WTC11 (cell line): Measurements from ENCODE around the gene GALNTL6. TPM values are rescaled to one million over a fixed set of nuclear protein-coding genes. Genes with fewer than 3 reads are reported as not detected.

Experiments
- ATAC-seq: fragments of 200-7000 bp; cut with Tn5 transposase; 2 replicates; pipeline ENCODE4 v1.10.0; 2021; ENCODE audit warnings: mild to moderate bottlenecking, moderate library complexity
- CTCF ChIA-PET: fragments of 300-600 bp; sonication (Branson Sonifier 250); formaldehyde crosslinking; loops from one replicate; lab custom pipeline; 2021; ENCODE audit warnings: antibody characterized with exemption; lab: Charles Lee
- POLR2A ChIA-PET: fragments of 350-600 bp; sonication (Branson Sonifier 250); formaldehyde crosslinking; loops from one replicate; lab custom pipeline; 2021; ENCODE audit warnings: antibody characterized with exemption; lab: Charles Lee
- DNase-seq: peaks from one replicate; pipeline ENCODE4 v3.0.0; 2021; ENCODE audit warnings: low spot score
- H3K27ac Mint-ChIP-seq: 2 replicates; pipeline ENCODE4 v1.8.0; 2021; ENCODE audit warnings: mixed read lengths
- H3K27me3 Mint-ChIP-seq: 2 replicates; pipeline ENCODE4 v1.8.0; 2021; ENCODE audit warnings: low read depth, mild to moderate bottlenecking, moderate library complexity, mixed read lengths
- H3K36me3 Mint-ChIP-seq: 2 replicates; pipeline ENCODE4 v1.8.0; 2021; ENCODE audit warnings: mixed read lengths
- H3K4me1 Mint-ChIP-seq: 2 replicates; pipeline ENCODE4 v1.8.0; 2022; ENCODE audit warnings: mixed read lengths
- H3K4me3 Mint-ChIP-seq: 2 replicates; pipeline ENCODE4 v1.8.0; 2021; ENCODE audit warnings: mild to moderate bottlenecking, moderate library complexity, mixed read lengths
- H3K9me3 Mint-ChIP-seq: 2 replicates; pipeline ENCODE4 v1.8.0; 2021; ENCODE audit warnings: mixed read lengths
- FOXJ3 ChIP-seq: sonication (generic); formaldehyde crosslinking; IDR thresholded peaks from 2 replicates; pipeline ENCODE4 v1.9.0; 2021; ENCODE audit warnings: missing genetic modification reagents, mild to moderate bottlenecking, borderline replicate concordance
- HMGA2 ChIP-seq: fragments of 250-450 bp; sonication (Bioruptor Pico); IDR thresholded peaks from 2 replicates; pipeline ENCODE4 v1.4.0; 2021; ENCODE audit warnings: mild to moderate bottlenecking, moderate library complexity
- MXD4 ChIP-seq: fragments of 250-450 bp; sonication (Bioruptor Pico); IDR thresholded peaks from 2 replicates; pipeline ENCODE4 v1.8.0; 2021; ENCODE audit warnings: mild to moderate bottlenecking, moderate library complexity, borderline replicate concordance
- NFATC4 ChIP-seq: fragments of 250-450 bp; sonication (Bioruptor Pico); IDR thresholded peaks from 2 replicates; pipeline ENCODE4 v1.9.0; 2021; ENCODE audit warnings: mild to moderate bottlenecking
- NFE2L1 ChIP-seq: sonication (generic); formaldehyde crosslinking; IDR thresholded peaks from 2 replicates; pipeline ENCODE4 v1.8.1; 2023; ENCODE audit warnings: missing genetic modification reagents
- TEAD1 ChIP-seq: sonication (generic); formaldehyde crosslinking; IDR thresholded peaks from 2 replicates; pipeline ENCODE4 v1.8.0; 2022; ENCODE audit warnings: mild to moderate bottlenecking, missing genetic modification reagents
- TP53 ChIP-seq: sonication (generic); formaldehyde crosslinking; IDR thresholded peaks from 2 replicates; pipeline ENCODE4 v1.8.1; 2023; ENCODE audit warnings: mild to moderate bottlenecking, missing genetic modification reagents
- ZNF121 ChIP-seq: sonication (generic); formaldehyde crosslinking; IDR thresholded peaks from 2 replicates; pipeline ENCODE4 v1.8.0; 2023; ENCODE audit warnings: missing genetic modification reagents
- ZNF219 ChIP-seq: sonication (generic); formaldehyde crosslinking; IDR thresholded peaks from 2 replicates; pipeline ENCODE4 v1.8.0; 2023; ENCODE audit warnings: missing genetic modification reagents, mild to moderate bottlenecking, borderline replicate concordance
- ZNF396 ChIP-seq: fragments of 250-450 bp; sonication (Bioruptor Pico); IDR thresholded peaks from 2 replicates; pipeline ENCODE4 v1.8.0; 2021; ENCODE audit warnings: mild to moderate bottlenecking, moderate library complexity, borderline replicate concordance
- ZNF416 ChIP-seq: fragments of 250-450 bp; sonication (Bioruptor Pico); IDR thresholded peaks from 2 replicates; pipeline ENCODE4 v1.9.0; 2021; ENCODE audit warnings: mild to moderate bottlenecking, inconsistent platforms
- total RNA-seq: library from RNA; stranded (reverse); gene quantifications from 3 replicates; pipeline ENCODE4 v1.2.3, GENCODE V29; 2021
- TF ChIP-seq, protein P1 (sequence below): sonication (generic); formaldehyde crosslinking; IDR thresholded peaks from 2 replicates; pipeline ENCODE4 v1.8.1; 2022; ENCODE audit warnings: missing genetic modification reagents, borderline replicate concordance
- TF ChIP-seq, protein P2 (sequence below): sonication (generic); formaldehyde crosslinking; IDR thresholded peaks from 2 replicates; pipeline ENCODE4 v1.8.1; 2023; ENCODE audit warnings: mild to moderate bottlenecking, missing genetic modification reagents
- TF ChIP-seq, protein P3 (sequence below): fragments of 250-450 bp; sonication (Bioruptor Pico); IDR thresholded peaks from 2 replicates; pipeline ENCODE4 v1.8.0; 2021; ENCODE audit warnings: mild to moderate bottlenecking
- TF ChIP-seq, protein P4 (sequence below): sonication (generic); formaldehyde crosslinking; IDR thresholded peaks from 2 replicates; pipeline ENCODE4 v1.8.0; 2022; ENCODE audit warnings: mild to moderate bottlenecking, missing genetic modification reagents
- TF ChIP-seq, protein P5 (sequence below): sonication (generic); formaldehyde crosslinking; IDR thresholded peaks from 2 replicates; pipeline ENCODE4 v1.8.1; 2022; ENCODE audit warnings: mild to moderate bottlenecking, missing genetic modification reagents, moderate library complexity, borderline replicate concordance
- TF ChIP-seq, protein P6 (sequence below): sonication (generic); formaldehyde crosslinking; IDR thresholded peaks from 2 replicates; pipeline ENCODE4 v1.8.0; 2022; ENCODE audit warnings: missing genetic modification reagents

Gene GALNTL6
- total RNA-seq, 1 experiment from 2014 or later = 0.24 TPM

DNA sequence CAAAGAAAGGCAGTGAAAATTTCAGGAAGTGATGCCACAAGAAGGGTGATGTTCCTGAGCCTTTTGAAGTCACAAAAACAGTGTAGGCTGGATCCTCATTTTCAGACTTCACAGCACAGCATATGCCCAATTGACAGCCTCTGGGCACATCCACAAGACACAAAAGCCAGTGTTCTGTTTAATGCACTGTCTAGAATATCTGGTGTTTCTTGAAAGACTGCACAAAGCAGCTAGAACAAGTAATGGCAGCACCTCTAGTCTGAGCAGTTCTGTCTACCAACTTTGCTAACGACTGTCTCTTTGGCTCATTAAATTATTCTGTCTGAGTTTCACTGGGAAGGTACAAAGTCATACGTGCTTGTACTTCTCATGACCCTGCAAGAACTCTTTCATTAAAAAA lies 938.3 kb downstream of the GALNTL6 start:
- ChIA-PET POLR2A (no interaction called here), CTCF (no interaction called here)
- DNase-seq = no peak
- peaks cover 5% of the 10 kb centered on the region for H3K4me1 Mint-ChIP-seq
- H3K9me3 Mint-ChIP-seq = peaks cover 11% of the 10 kb centered on the region
- no peaks in the 10 kb centered on the region for H3K27me3 Mint-ChIP-seq
- ATAC-seq = no peak
- H3K36me3 Mint-ChIP-seq = peaks cover 2% of the 10 kb centered on the region; the same call in 1 of the 2 replicates
- no peak overlapping the region for H3K27ac Mint-ChIP-seq
- no peak overlapping the region for H3K4me3 Mint-ChIP-seq
- TF ChIP-seq, protein P1, sequence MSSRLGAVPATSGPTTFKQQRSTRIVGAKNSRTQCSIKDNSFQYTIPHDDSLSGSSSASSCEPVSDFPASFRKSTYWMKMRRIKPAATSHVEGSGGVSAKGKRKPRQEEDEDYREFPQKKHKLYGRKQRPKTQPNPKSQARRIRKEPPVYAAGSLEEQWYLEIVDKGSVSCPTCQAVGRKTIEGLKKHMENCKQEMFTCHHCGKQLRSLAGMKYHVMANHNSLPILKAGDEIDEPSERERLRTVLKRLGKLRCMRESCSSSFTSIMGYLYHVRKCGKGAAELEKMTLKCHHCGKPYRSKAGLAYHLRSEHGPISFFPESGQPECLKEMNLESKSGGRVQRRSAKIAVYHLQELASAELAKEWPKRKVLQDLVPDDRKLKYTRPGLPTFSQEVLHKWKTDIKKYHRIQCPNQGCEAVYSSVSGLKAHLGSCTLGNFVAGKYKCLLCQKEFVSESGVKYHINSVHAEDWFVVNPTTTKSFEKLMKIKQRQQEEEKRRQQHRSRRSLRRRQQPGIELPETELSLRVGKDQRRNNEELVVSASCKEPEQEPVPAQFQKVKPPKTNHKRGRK (CRISPR knock-in tag) = no peak
- no peak for TF ChIP-seq TP53 (CRISPR knock-in tag)
- no peak for TF ChIP-seq MXD4 (CRISPR knock-in tag)
- TF ChIP-seq, protein P2, sequence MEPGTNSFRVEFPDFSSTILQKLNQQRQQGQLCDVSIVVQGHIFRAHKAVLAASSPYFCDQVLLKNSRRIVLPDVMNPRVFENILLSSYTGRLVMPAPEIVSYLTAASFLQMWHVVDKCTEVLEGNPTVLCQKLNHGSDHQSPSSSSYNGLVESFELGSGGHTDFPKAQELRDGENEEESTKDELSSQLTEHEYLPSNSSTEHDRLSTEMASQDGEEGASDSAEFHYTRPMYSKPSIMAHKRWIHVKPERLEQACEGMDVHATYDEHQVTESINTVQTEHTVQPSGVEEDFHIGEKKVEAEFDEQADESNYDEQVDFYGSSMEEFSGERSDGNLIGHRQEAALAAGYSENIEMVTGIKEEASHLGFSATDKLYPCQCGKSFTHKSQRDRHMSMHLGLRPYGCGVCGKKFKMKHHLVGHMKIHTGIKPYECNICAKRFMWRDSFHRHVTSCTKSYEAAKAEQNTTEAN = no peak
- TF ChIP-seq, all 79 proteins: peak for 0

DNA sequence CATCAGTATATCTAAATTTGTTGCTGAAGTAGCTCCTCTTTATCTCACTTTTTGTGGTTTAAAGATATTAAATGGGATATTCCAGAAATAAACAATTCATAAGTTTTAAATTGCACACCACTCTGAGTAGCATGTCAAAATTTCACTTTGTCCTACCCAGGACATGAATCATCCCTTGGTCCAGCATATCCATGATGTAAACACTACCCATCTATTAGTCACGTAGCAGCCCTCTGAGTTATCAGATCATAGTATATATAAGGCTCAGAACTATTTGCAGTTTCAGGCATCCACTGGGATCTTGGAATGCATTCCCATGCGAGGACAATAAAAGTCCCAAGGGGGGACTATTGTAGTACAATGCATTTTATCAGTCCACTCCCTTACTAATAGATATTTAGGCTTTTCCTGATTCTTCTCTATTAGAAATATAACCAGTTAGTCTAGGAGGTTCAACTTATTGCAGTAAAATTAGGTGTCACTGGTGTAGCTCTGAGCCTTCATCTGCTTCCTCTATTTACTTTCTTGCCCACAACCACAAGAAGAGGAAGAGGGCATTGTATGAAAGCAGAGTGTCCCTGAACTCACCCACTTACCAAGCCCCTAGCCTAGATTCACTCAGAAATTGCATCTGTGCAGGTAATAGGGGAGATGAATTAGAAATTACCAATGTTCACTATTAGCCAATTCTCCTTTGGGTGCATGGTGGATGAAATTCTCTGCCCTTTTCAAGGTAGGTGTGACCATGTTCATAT lies 945.6 kb downstream of the GALNTL6 start:
- Mint-ChIP-seq H3K27ac (no peak overlapping the region), H3K9me3 (peaks cover 6% of the 10 kb centered on the region; the same call in 1 of the 2 replicates), H3K36me3 (no peaks in the 10 kb centered on the region), H3K27me3 (no peaks in the 10 kb centered on the region), H3K4me3 (no peak overlapping the region), H3K4me1 (peaks cover 4% of the 10 kb centered on the region)
- ChIA-PET CTCF (no interaction called here), POLR2A (no interaction called here)
- ATAC-seq (no peak), DNase-seq (no peak)
- TF ChIP-seq FOXJ3 (CRISPR knock-in tag) (no peak), ZNF396 (CRISPR knock-in tag) (no peak), ZNF416 (CRISPR knock-in tag) (no peak), TEAD1 (CRISPR knock-in tag) (no peak), NFE2L1 (CRISPR knock-in tag) (no peak), NFATC4 (CRISPR knock-in tag) (no peak), ZNF121 (CRISPR knock-in tag) (no peak), HMGA2 (CRISPR knock-in tag) (no peak), TP53 (CRISPR knock-in tag) (no peak), ZNF219 (CRISPR knock-in tag) (no peak)
- TF ChIP-seq, protein P3, sequence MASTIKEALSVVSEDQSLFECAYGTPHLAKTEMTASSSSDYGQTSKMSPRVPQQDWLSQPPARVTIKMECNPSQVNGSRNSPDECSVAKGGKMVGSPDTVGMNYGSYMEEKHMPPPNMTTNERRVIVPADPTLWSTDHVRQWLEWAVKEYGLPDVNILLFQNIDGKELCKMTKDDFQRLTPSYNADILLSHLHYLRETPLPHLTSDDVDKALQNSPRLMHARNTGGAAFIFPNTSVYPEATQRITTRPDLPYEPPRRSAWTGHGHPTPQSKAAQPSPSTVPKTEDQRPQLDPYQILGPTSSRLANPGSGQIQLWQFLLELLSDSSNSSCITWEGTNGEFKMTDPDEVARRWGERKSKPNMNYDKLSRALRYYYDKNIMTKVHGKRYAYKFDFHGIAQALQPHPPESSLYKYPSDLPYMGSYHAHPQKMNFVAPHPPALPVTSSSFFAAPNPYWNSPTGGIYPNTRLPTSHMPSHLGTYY = no peak
- TF ChIP-seq, protein P4, sequence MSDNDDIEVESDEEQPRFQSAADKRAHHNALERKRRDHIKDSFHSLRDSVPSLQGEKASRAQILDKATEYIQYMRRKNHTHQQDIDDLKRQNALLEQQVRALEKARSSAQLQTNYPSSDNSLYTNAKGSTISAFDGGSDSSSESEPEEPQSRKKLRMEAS (CRISPR knock-in tag) = no peak
- TF ChIP-seq, protein P5, sequence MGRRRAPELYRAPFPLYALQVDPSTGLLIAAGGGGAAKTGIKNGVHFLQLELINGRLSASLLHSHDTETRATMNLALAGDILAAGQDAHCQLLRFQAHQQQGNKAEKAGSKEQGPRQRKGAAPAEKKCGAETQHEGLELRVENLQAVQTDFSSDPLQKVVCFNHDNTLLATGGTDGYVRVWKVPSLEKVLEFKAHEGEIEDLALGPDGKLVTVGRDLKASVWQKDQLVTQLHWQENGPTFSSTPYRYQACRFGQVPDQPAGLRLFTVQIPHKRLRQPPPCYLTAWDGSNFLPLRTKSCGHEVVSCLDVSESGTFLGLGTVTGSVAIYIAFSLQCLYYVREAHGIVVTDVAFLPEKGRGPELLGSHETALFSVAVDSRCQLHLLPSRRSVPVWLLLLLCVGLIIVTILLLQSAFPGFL (CRISPR knock-in tag) = no peak
- TF ChIP-seq, protein P6, sequence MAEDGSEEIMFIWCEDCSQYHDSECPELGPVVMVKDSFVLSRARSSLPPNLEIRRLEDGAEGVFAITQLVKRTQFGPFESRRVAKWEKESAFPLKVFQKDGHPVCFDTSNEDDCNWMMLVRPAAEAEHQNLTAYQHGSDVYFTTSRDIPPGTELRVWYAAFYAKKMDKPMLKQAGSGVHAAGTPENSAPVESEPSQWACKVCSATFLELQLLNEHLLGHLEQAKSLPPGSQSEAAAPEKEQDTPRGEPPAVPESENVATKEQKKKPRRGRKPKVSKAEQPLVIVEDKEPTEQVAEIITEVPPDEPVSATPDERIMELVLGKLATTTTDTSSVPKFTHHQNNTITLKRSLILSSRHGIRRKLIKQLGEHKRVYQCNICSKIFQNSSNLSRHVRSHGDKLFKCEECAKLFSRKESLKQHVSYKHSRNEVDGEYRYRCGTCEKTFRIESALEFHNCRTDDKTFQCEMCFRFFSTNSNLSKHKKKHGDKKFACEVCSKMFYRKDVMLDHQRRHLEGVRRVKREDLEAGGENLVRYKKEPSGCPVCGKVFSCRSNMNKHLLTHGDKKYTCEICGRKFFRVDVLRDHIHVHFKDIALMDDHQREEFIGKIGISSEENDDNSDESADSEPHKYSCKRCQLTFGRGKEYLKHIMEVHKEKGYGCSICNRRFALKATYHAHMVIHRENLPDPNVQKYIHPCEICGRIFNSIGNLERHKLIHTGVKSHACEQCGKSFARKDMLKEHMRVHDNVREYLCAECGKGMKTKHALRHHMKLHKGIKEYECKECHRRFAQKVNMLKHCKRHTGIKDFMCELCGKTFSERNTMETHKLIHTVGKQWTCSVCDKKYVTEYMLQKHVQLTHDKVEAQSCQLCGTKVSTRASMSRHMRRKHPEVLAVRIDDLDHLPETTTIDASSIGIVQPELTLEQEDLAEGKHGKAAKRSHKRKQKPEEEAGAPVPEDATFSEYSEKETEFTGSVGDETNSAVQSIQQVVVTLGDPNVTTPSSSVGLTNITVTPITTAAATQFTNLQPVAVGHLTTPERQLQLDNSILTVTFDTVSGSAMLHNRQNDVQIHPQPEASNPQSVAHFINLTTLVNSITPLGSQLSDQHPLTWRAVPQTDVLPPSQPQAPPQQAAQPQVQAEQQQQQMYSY (CRISPR knock-in tag) = no peak
